8988T (cell line): Measurements from ENCODE around the gene ZNF655.
A peak's percentile ranks its signal among the peaks of the same experiment; 100 is the strongest.
"Not testable (repeated sequence)": the region's sequence is repeated elsewhere in the genome, so short reads cannot be mapped to it uniquely, and the experiment has no call there.

Source experiments
- DNase-seq: peaks from one replicate; pipeline ENCODE4 v3.0.0; 2011

Gene ZNF655

GRCh38 chr7:99558306-99559174, at the start of gene ZNF655:
TSS of gene ZNF655 (plus strand) at chr7:99558642. CDS start at chr7:99560560, 1,918 bp downstream.
- DNase-seq: peak; percentile 71

GRCh38 chr7:99514050-99514449, 44.4 kb upstream of the ZNF655 start:
- DNase-seq: no peak

- DNase-seq: no peak
Measured at GRCh38 chr7:99521399-99521798, 37.0 kb upstream of the ZNF655 start.

DNA sequence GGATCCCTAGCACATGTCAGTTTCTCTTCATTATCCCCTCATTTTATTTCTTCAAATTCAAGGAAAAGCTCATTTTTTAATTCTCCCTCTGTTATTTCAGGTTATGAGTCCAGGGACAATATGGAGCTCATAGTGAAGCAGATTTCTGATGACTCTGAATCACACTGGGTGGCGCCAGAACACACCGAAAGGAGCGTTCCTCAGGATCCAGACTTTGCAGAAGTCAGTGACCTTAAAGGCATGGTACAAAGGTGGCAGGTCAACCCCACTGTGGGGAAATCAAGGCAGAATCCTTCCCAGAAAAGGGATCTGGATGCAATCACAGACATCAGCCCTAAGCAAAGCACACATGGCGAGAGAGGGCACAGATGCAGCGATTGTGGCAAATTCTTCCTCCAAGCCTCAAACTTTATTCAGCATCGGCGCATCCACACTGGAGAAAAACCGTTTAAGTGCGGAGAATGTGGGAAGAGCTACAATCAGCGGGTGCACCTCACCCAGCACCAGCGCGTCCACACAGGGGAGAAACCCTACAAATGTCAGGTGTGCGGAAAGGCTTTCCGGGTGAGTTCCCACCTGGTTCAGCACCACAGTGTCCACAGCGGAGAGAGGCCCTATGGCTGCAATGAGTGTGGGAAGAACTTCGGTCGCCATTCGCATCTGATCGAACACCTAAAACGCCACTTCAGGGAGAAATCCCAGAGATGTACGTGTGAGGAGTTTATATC, 32.6 kb upstream of the ZNF655 start:
- no peak for DNase-seq

GRCh38 chr7:99531354-99531765, 27.1 kb upstream of the ZNF655 start:
- DNase-seq: no peak

DNA sequence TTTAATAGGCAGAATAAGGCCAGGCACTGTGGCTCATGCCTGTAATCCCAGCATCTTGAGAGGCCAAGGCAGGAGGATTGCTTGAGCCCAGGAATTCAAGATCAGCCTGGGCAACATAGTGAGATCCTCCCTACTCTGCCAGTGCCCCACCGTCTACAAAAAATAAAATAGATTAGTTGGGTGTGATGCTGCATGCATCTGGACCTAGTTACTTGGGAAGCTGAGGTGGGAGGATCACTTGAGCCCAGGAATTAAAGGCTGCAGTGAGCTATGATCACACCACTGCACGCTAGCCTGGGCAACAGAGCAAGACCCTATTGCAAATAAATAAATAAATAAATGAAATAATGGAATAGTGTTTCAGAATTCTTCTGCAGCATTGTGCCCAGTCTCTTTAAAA, 22.8 kb upstream of the ZNF655 start:
- no peak for DNase-seq

- no peak for DNase-seq
Measured at GRCh38 chr7:99539213-99539811, 19.1 kb upstream of the ZNF655 start.

DNA sequence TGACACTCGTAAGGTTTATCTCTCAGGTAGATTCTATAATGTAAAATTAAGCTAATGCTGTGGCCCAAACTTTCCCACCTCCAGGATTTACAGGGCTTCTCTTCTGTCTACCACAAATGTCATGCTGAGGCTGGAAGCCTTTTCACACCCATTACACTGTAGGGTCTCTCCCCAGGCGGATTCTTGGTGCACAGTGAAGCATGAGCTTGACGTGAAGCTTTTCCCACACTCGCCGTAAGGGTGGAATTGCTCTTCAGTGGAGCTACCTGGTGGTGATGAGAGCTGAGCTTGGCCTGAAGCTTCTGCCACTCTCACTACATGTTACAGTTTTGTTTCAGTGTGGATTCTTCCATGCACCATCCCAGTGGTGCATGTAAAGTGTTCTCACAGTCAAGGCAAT, 17.9 kb upstream of the ZNF655 start:
- no peak for DNase-seq

GRCh38 chr7:99541212-99541611, 17.2 kb upstream of the ZNF655 start:
- DNase-seq: no peak

DNA sequence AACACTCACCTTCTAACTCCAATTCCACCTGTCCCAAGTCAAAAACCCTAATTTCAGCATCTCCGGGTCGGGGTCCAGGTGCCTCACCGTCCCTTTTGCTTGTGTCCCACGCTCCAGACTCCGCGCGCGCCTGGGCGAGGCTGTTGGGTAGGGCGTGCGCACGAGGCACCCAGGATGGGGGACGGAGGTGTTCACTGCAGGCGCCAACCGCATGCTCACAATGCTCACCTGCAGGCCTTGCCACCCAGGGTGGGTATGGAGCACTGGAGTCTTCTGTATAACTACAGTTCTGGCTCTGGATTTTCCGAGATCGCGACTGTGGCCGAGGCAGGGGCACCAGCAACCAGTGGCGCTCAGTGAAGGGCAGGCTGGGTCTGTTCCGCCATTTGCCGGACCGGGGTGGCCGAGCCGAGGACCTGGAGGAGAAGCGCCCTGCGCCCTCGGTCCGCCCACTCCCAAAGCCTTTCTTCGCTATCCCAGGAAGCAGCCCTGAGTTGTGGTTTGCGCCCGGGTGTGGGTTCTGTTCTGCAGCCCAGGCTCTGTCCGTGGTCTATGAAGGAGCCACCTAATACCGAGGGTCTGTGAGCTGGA, 15.3 kb upstream of the ZNF655 start:
- DNase-seq: no peak

GRCh38 chr7:99543916-99544315, 14.5 kb upstream of the ZNF655 start:
- DNase-seq: no peak

DNA sequence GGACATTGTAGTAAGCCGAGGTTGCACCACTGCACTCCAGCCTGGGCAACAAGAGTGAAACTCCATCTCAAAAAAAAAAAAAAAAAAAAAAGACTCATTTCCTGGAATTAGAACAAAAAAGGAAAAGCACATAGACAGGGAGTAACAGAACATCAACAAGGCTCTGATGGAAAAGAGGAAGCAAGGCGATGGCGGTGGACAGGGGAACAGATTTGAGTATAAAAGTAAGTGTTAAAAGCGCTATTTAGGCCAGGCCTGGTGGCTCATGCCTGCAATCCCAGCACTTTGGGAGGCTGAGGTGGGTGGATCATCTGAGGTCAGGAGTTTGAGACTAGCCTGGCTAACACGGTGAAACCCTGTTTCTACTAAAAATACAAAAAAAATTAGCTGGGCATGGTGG, 13.1 kb upstream of the ZNF655 start:
- DNase-seq: not testable (repeated sequence)

- not testable (repeated sequence) for DNase-seq
Measured at GRCh38 chr7:99549545-99549944, 8.9 kb upstream of the ZNF655 start.

DNA sequence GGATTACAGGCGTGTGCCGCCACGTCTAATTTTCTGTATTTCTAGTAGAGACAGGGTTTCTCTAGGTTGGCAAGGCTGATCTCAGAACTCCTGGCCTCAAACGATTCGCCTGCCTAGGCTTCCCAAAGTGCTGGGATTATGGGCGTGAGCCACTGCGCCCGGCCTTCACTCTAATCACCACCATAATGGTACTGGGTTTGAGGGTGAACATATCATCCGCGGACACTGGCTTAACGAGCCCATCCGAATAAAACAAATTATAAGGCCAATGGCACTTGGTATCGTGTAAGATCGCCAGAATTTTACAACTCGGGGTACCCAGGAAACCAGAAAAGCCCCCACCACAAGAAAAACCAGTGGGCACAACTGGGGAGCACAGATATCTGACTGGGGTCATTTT, 7.1 kb upstream of the ZNF655 start:
- no peak for DNase-seq

- peak; percentile 82 for DNase-seq
Measured at GRCh38 chr7:99551767-99552463, 6.5 kb upstream of the ZNF655 start, which contains the start of gene FAM200A. TSS of gene FAM200A (minus strand) at chr7:99552114. CDS start at chr7:99548407, 3,707 bp downstream.

DNA sequence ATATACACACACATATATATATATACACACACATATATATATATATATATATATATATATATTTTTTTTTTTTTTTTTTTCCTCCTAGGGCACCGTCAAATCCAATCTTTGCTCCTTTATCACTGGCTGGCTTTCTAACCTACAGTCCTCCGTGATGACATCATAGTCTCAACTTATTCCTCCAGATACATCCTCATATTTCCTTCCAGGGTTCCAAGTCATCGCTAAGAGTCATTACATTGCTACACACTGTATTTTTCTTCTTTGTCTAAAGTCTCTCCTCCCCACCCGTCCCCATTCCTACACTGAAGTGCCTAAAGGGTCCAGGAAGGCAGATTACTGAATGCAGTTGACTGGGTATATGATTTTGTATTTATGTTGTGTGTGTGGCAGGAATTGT, 5.4 kb upstream of the ZNF655 start:
- DNase-seq: no peak

GRCh38 chr7:99554939-99555338, 3.5 kb upstream of the ZNF655 start:
- DNase-seq: no peak

DNA sequence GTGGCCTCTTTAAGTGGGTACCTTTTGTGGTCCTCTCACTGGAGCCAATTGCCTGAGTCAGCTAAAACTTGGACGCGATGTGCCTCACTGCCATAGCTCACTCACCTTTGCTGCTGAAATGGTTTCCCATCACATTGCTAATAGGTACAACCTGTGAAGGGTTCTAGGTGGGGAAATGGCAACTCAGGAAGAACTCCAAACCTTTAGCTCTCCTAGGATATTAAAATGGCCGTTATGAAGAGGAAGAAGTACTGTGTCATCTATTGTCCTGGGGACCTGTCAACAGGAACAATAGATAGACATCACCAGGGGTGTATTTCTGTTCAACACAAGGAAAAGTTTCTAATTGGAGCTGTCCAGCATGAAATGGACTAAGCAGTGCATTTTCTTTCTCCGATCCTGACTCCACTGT, 1.2 kb upstream of the ZNF655 start:
- DNase-seq: no peak

DNA sequence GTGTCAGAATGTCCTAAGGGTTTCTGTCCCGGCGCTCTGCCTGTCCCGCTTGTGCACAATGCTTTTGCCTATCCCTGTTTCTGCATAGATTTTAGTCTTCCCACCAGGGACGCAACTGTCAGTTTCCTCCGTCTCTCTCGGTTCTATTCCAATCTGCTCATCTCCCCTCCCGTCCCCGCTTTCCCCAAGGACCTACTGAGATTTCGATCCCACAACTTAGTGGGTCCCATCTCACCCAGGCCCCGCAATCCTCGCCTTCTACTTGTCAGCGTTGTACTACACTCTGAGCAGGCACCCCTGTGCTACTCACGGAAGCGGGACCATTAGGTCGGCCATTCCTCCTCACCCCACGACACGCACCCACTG, 519 bp upstream of the ZNF655 start:
- no peak for DNase-seq

- DNase-seq: no peak
Measured at GRCh38 chr7:99559175-99559915, 903 bp downstream of the ZNF655 start.

DNA sequence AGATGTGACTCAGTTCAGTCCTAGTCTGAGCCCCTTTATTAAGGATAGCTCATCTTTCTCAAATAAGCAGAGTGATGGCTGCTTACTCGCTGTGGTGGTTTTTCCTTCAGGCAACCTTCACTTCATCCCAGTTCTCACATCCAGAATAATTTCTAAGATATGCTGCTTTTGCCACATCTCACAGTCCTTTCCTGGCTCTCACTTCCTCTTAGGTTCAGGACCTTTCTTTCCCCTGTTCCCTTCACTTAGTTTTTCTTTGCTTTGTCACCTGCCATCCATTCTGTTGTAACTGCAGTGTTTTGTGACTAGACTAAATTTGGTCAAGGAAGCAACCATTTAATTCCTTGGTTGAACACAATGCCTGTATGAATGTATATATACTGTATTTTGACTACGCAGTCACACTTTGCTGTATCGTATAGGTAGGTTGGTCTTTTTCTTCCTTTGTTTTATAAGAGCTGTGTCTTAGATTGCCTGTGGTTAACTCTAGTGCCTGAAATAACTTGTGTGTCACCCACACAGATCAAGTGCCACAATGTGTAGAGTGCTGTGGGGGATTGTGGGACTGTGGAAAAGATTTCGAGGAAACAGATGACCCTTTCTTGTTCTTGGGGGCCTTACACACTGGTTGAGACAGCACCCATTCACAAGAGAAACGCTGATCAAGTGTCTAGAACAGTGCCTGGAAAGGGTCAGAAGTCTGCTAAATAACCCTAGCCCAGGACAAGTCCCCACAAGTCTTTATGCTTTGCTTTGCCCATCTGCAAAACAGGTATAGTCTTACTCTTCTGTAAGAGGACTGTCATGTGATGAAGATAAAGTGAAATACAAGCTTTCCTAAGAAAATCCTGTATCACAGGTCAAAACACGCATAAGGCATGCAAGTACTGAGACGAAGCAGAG, 2.6 kb downstream of the ZNF655 start:
- DNase-seq: no peak
